HFF-Myc (cell line): ENCODE results near the gene IRGQ.
"Not testable (repeated sequence)": the region's sequence is repeated elsewhere in the genome, so short reads cannot be mapped to it uniquely, and the experiment has no call there.

Experiments used
- DNase-seq: peaks from one replicate; pipeline ENCODE4 v3.0.0-alpha.2; 2011; ENCODE audit warnings: low read depth; ENCODE audit errors: extremely low read depth
- H3K4me3 ChIP-seq: replicated peaks from 2 replicates; pipeline ENCODE4 v1.5.1; 2011; ENCODE audit warnings: low read depth, mild to moderate bottlenecking, control low read depth, low read length
- TF ChIP-seq, protein P1 (sequence below): IDR thresholded peaks from 2 replicates; pipeline ENCODE4 v1.5.1; 2012; ENCODE audit warnings: mild to moderate bottlenecking, low read depth, low read length, control low read depth; ENCODE audit errors: missing control alignments

The IRGQ gene

GRCh38 chr19:43639519-43640423 lies 43.8 kb upstream of the IRGQ start, which contains the start of gene CADM4:
Gene CADM4, minus strand, starts transcription at chr19:43639850. Its CDS starts 60 bp downstream, at chr19:43639790.
- no peak for DNase-seq
- TF ChIP-seq, protein P1, sequence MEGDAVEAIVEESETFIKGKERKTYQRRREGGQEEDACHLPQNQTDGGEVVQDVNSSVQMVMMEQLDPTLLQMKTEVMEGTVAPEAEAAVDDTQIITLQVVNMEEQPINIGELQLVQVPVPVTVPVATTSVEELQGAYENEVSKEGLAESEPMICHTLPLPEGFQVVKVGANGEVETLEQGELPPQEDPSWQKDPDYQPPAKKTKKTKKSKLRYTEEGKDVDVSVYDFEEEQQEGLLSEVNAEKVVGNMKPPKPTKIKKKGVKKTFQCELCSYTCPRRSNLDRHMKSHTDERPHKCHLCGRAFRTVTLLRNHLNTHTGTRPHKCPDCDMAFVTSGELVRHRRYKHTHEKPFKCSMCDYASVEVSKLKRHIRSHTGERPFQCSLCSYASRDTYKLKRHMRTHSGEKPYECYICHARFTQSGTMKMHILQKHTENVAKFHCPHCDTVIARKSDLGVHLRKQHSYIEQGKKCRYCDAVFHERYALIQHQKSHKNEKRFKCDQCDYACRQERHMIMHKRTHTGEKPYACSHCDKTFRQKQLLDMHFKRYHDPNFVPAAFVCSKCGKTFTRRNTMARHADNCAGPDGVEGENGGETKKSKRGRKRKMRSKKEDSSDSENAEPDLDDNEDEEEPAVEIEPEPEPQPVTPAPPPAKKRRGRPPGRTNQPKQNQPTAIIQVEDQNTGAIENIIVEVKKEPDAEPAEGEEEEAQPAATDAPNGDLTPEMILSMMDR, result no peak
- H3K4me3 ChIP-seq, result peak within 1 kb of the TSS; percentile 41

GRCh38 chr19:43638995-43639518 lies 43.1 kb upstream of the IRGQ start:
- H3K4me3 ChIP-seq, result peak overlapping the region; percentile 24
- no peak for DNase-seq
- TF ChIP-seq, protein P1, result no peak

DNA sequence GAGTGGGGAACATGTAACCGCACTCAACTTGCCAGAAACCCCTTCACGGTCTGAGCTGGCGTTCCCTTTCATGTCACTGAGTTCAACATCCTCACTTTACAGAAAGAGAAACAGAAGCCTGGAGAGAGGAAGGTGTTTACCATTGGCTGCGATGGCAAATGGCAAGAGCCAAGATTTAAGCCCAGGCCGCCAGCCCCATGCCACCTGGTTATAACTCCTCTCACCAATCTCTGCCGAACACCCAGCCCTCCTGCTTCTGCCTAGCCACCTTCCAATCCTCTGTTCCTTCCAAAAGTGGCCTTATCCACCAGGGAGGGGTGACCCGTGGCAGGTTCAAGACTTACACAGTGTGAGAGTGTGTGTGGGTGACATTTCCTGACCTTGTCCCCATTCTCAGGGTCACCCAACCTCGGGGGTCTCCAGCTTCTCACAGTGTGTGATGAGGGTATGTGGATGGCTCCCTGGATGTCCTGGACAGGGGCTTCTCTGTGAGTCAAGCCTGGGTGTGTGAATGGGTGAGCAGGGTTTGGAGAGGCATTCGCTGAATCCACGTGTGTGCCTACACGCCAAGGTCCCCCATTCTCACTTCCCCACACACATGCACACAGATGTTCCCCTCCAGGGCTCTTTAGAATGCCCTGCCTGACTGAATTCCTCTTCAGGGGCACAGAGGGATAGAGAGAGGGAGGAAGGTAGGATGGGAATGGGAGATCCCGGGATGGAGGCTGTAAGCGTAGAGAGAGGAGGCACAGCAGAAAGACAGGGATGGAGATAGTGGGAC lies 42.5 kb upstream of the IRGQ start:
- TF ChIP-seq, protein P1, result no peak
- no peak for DNase-seq
- H3K4me3 ChIP-seq, result no peak overlapping the region

- DNase-seq, result no peak
- H3K4me3 ChIP-seq, result no peak overlapping the region
- TF ChIP-seq, protein P1, result no peak
These were observed 40.3 kb upstream of the IRGQ start for GRCh38 chr19:43636121-43636683.

DNA sequence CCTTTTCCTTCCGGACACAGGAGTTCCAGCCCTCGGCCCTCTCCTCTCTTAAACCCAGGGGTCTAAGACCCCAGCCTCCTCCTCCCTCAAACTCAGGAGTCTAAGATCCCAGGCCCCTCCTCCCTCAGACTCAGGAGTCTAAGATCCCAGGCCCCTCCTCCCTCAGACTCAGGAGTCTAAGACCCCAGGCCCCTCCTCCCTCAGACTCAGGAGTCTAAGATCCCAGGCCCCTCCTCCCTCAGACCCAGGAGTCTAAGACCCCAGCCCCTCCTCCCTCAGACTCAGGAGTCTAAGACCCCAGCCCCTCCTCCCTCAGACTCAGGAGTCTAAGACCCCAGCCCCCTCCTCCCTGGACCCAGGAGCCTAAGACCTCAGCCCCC lies 39.6 kb upstream of the IRGQ start:
- not testable (repeated sequence) for H3K4me3 ChIP-seq

GRCh38 chr19:43634872-43635560 lies 39.1 kb upstream of the IRGQ start:
- no peak for DNase-seq
- TF ChIP-seq, protein P1, result no peak
- H3K4me3 ChIP-seq, result no peak overlapping the region

More for the DNA sequence above, 39.6 kb upstream of the IRGQ start:
- not testable (repeated sequence) for DNase-seq
